Fibroblast of peridontal ligament (primary cell): Measurements from ENCODE around the gene PLPP4.

Source experiments
- DNase-seq: peaks from one replicate; pipeline ENCODE4 v3.0.0-alpha.2; 2010; ENCODE audit errors: extremely low read depth

Gene PLPP4

GRCh38 chr10:120609006-120609405 lies 152.0 kb downstream of the PLPP4 start:
- no peak for DNase-seq

- DNase-seq = no peak
Measured at GRCh38 chr10:120610791-120611190, 153.8 kb downstream of the PLPP4 start.

- no peak for DNase-seq
Measured at GRCh38 chr10:120612756-120613155, 155.7 kb downstream of the PLPP4 start.

GRCh38 chr10:120613180-120613579 lies 156.2 kb downstream of the PLPP4 start:
- no peak for DNase-seq

- no peak for DNase-seq
Measured at GRCh38 chr10:120614680-120615079, 157.7 kb downstream of the PLPP4 start.

- no peak for DNase-seq
Measured at GRCh38 chr10:120616311-120616911, 159.4 kb downstream of the PLPP4 start.

- no peak for DNase-seq
Measured at GRCh38 chr10:120628197-120628596, 171.2 kb downstream of the PLPP4 start.

- DNase-seq = no peak
Measured at GRCh38 chr10:120630266-120630665, 173.2 kb downstream of the PLPP4 start.

- no peak for DNase-seq
Measured at GRCh38 chr10:120632047-120632446, 175.0 kb downstream of the PLPP4 start.

GRCh38 chr10:120632942-120633341 lies 175.9 kb downstream of the PLPP4 start:
- no peak for DNase-seq

- DNase-seq = no peak
Measured at GRCh38 chr10:120634659-120635058, 177.6 kb downstream of the PLPP4 start.
